Caco-2 (cell line): ENCODE results near the gene ACAP3. TPM values are rescaled to one million over a fixed set of nuclear protein-coding genes. Genes with fewer than 3 reads are reported as not detected.

Source experiments
- BruUV-seq: library from RNA; stranded (reverse); fragments of 400-500 nt; replicated peaks from 2 replicates; lab custom pipeline; 2021; lab: Mats Ljungman, UMichigan
- CTCF ChIA-PET: fragments of 300-600 bp; sonication (Branson Sonifier 250); formaldehyde crosslinking; loops from one replicate; lab custom pipeline; 2022; ENCODE audit warnings: antibody characterized with exemption; lab: Charles Lee
- POLR2A ChIA-PET: fragments of 300-600 bp; sonication (Branson Sonifier 250); formaldehyde crosslinking; loops from one replicate; lab custom pipeline; 2022; ENCODE audit warnings: antibody characterized with exemption; lab: Charles Lee
- DNase-seq, 2 experiments: peaks; one replicate each; pipeline versions ENCODE4 v3.0.0 to v3.0.0-alpha.2; 2020 to 2022
- H3K27me3 ChIP-seq: replicated peaks from 2 replicates; pipeline ENCODE4 v1.6.0; 2011; ENCODE audit warnings: low read length; ENCODE audit not compliant: control insufficient read depth, insufficient read depth
- H3K36me3 ChIP-seq: 2 replicates; pipeline ENCODE4 v1.5.1; 2011; ENCODE audit warnings: low read length; ENCODE audit not compliant: control insufficient read depth, insufficient read depth
- H3K4me1 ChIP-seq: fragments of 250-450 bp; sonication (Bioruptor Pico); 2 replicates; pipeline ENCODE4 v1.5.1; 2020; ENCODE audit warnings: mild to moderate bottlenecking
- H3K4me3 ChIP-seq: 2 replicates; pipeline ENCODE4 v1.5.1; 2011; ENCODE audit warnings: low read depth, mild to moderate bottlenecking, control low read depth, low read length
- H3K9me3 ChIP-seq: fragments of 250-450 bp; sonication (Bioruptor Pico); 2 replicates; pipeline ENCODE4 v1.5.1; 2020; ENCODE audit warnings: mild to moderate bottlenecking, moderate library complexity
- H3K27ac Mint-ChIP-seq: one replicate; pipeline ENCODE4 v1.8.0; 2022; ENCODE audit warnings: mixed read lengths; ENCODE audit not compliant: unreplicated experiment
- H3K27me3 Mint-ChIP-seq: one replicate; pipeline ENCODE4 v1.8.0; 2022; ENCODE audit warnings: mixed read lengths; ENCODE audit not compliant: insufficient read depth, unreplicated experiment
- H3K36me3 Mint-ChIP-seq: one replicate; pipeline ENCODE4 v1.8.0; 2022; ENCODE audit warnings: mild to moderate bottlenecking, mixed read lengths; ENCODE audit not compliant: insufficient read depth, unreplicated experiment
- H3K4me1 Mint-ChIP-seq: one replicate; pipeline ENCODE4 v1.8.0; 2022; ENCODE audit warnings: low read depth, mixed read lengths; ENCODE audit not compliant: unreplicated experiment
- H3K4me3 Mint-ChIP-seq: one replicate; pipeline ENCODE4 v1.8.0; 2022; ENCODE audit warnings: mild to moderate bottlenecking, moderate library complexity, mixed read lengths; ENCODE audit not compliant: unreplicated experiment
- H3K9me3 Mint-ChIP-seq: one replicate; pipeline ENCODE4 v1.8.0; 2022; ENCODE audit warnings: mixed read lengths; ENCODE audit not compliant: unreplicated experiment
- CTCF ChIP-seq, 2 experiments: fragments of 200-600 bp in 1 of 2; IDR thresholded peaks; 1 replicate in 1 of 2; 2 replicates in 1 of 2; pipeline versions ENCODE4 v1.5.1 to v1.8.0; 2011 to 2022; ENCODE audit warnings: antibody characterized with exemption in 1 of 2, control low read depth in 1 of 2, inconsistent platforms in 1 of 2, low read depth in 1 of 2, low read length in 1 of 2, mild to moderate bottlenecking in 1 of 2, moderate library complexity in 1 of 2; ENCODE audit not compliant: insufficient read depth in 1 of 2, severe bottlenecking in 1 of 2, unreplicated experiment in 1 of 2
- intact Hi-C: fragments of 100-400 bp; cut with micrococcal nuclease; formaldehyde crosslinking; loops from one replicate; pipeline ENCODE4 v1.10.0; 2022; ENCODE audit not compliant: unreplicated experiment
- total RNA-seq: library from RNA; stranded (reverse); gene quantifications from 2 replicates; pipeline ENCODE4 v1.2.3, GENCODE V29; 2022

The ACAP3 gene
- total RNA-seq, 1 experiment from 2014 or later: 46.6 TPM

- POLR2A ChIA-PET: no interaction called here
- peak in 1 of 2 experiments; percentile 43 for DNase-seq
- no peak overlapping the region for H3K4me3 ChIP-seq
- H3K36me3 ChIP-seq: no peaks in the 10 kb centered on the region
- Mint-ChIP-seq H3K27ac (no peak overlapping the region), H3K9me3 (no peaks in the 10 kb centered on the region), H3K4me3 (no peak overlapping the region), H3K4me1 (no peaks in the 10 kb centered on the region), H3K36me3 (peaks cover 12% of the 10 kb centered on the region), H3K27me3 (no peaks in the 10 kb centered on the region)
- intact Hi-C loops: no loop called here
- H3K4me1 ChIP-seq: no peaks in the 10 kb centered on the region
- no peaks in the 10 kb centered on the region for H3K9me3 ChIP-seq
- BruUV-seq: no TSS peak
- TF ChIP-seq CTCF (IDR thresholded peaks at IDR 0.05; ENCODE audit: insufficient read depth in 1 of 2, low read depth in 1 of 2, low read length in 1 of 2, severe bottlenecking in 1 of 2, unreplicated experiment in 1 of 2): no peak
- CTCF ChIA-PET: no interaction called here
- no peaks in the 10 kb centered on the region for H3K27me3 ChIP-seq
These were observed 8.7 kb downstream of the ACAP3 start for GRCh38 chr1:1298861-1299685.

GRCh38 chr1:1297802-1298424, 9.8 kb downstream of the ACAP3 start:
- CTCF ChIA-PET: no interaction called here
- POLR2A ChIA-PET: no interaction called here
- TF ChIP-seq CTCF (IDR thresholded peaks at IDR 0.05; ENCODE audit: insufficient read depth in 1 of 2, low read depth in 1 of 2, low read length in 1 of 2, severe bottlenecking in 1 of 2, unreplicated experiment in 1 of 2): no peak
- Mint-ChIP-seq H3K9me3 (no peaks in the 10 kb centered on the region), H3K36me3 (peaks cover 12% of the 10 kb centered on the region), H3K4me3 (no peak overlapping the region), H3K27ac (no peak overlapping the region), H3K27me3 (no peaks in the 10 kb centered on the region), H3K4me1 (no peaks in the 10 kb centered on the region)
- no peak overlapping the region for H3K4me3 ChIP-seq
- H3K36me3 ChIP-seq: no peaks in the 10 kb centered on the region
- no peaks in the 10 kb centered on the region for H3K27me3 ChIP-seq
- intact Hi-C loops: no loop called here
- no peak for DNase-seq
- H3K4me1 ChIP-seq: no peaks in the 10 kb centered on the region
- no peaks in the 10 kb centered on the region for H3K9me3 ChIP-seq
- no TSS peak for BruUV-seq

- H3K4me3 ChIP-seq: no peak overlapping the region
- H3K9me3 Mint-ChIP-seq: no peaks in the 10 kb centered on the region
- POLR2A ChIA-PET: no interaction called here
- H3K27me3 ChIP-seq: no peaks in the 10 kb centered on the region
- intact Hi-C loops: no loop called here
- DNase-seq: no peak
- no peaks in the 10 kb centered on the region for H3K36me3 ChIP-seq
- TF ChIP-seq CTCF (IDR thresholded peaks at IDR 0.05; ENCODE audit: insufficient read depth in 1 of 2, low read depth in 1 of 2, low read length in 1 of 2, severe bottlenecking in 1 of 2, unreplicated experiment in 1 of 2): no peak
- H3K4me1 Mint-ChIP-seq: no peaks in the 10 kb centered on the region
- no peak overlapping the region for H3K27ac Mint-ChIP-seq
- H3K9me3 ChIP-seq: no peaks in the 10 kb centered on the region
- no peaks in the 10 kb centered on the region for H3K27me3 Mint-ChIP-seq
- CTCF ChIA-PET: interaction anchor here (0.5 kb wide), 1 partner anchor 23 kb away, joined by 4 read pairs; the partner anchor contains the start of gene UBE2J2
- H3K4me3 Mint-ChIP-seq: no peak overlapping the region
- H3K4me1 ChIP-seq: no peaks in the 10 kb centered on the region; the same call in 1 of the 2 replicates
- BruUV-seq: no TSS peak
- H3K36me3 Mint-ChIP-seq: peaks cover 17% of the 10 kb centered on the region
These were observed 11.4 kb downstream of the ACAP3 start for GRCh38 chr1:1296070-1297061.
